Heart right ventricle (tissue), 16 donors: ENCODE data around the gene PIGP. TPM values are rescaled to one million over a fixed set of nuclear protein-coding genes. Genes with fewer than 3 reads are reported as not detected.

Experiments
- ATAC-seq, 8 donors: fragments of 200-7000 bp; cut with Tn5 transposase; one replicate each; pipeline ENCODE4 v1.9.1; 2020; ENCODE audit warnings: mild to moderate bottlenecking in 8 of 8, moderate library complexity in 8 of 8, moderate number of reproducible peaks in 1 of 8
- DNase-seq, 2 donors: peaks; one replicate each; pipeline ENCODE4 v3.0.0-alpha.2; 2020
- H3K27ac ChIP-seq, 10 donors: fragments of 200-600 bp; sonication (generic) in 2 of 10; one replicate each; pipeline versions ENCODE4 v1.5.0 to v1.8.0; 2020 to 2022; ENCODE audit warnings: mild to moderate bottlenecking in 3 of 10
- H3K27me3 ChIP-seq, 7 donors: fragments of 200-600 bp; one replicate each; pipeline ENCODE4 v1.8.0; 2021 to 2022; ENCODE audit warnings: mild to moderate bottlenecking in 2 of 7
- H3K36me3 ChIP-seq, 9 donors: fragments of 200-600 bp; sonication (generic) in 1 of 9; one replicate each; pipeline versions ENCODE4 v1.5.0 to v1.8.0; 2020 to 2022; ENCODE audit warnings: mild to moderate bottlenecking in 2 of 9
- H3K4me1 ChIP-seq, 9 donors: fragments of 200-600 bp; sonication (generic) in 1 of 9; one replicate each; pipeline versions ENCODE4 v1.5.0 to v1.8.0; 2020 to 2022; ENCODE audit warnings: mild to moderate bottlenecking in 4 of 9
- H3K4me3 ChIP-seq, 10 donors: fragments of 200-600 bp; sonication (generic) in 2 of 10; one replicate each; pipeline versions ENCODE4 v1.5.0 to v1.8.0; 2020 to 2022; ENCODE audit warnings: mild to moderate bottlenecking in 7 of 10, moderate library complexity in 2 of 10
- H3K9me3 ChIP-seq, 11 donors: fragments of 200-600 bp in 10 of 11; sonication (generic) in 2 of 11; one replicate each; pipeline versions ENCODE4 v1.5.0 to v1.8.0; 2013 to 2022; ENCODE audit warnings: mild to moderate bottlenecking in 2 of 11, control low read depth in 1 of 11, moderate library complexity in 1 of 11
- WGBS, 2 donors: extraction: QIAGEN DNeasy Blood & Tissue Kit; methylation state at CpG; one replicate each; pipeline ENCODE4 v1.1.7; 2013; ENCODE audit warnings: inconsistent platforms in 1 of 2; 5-methylcytosine and 5-hydroxymethylcytosine counted together
- intact Hi-C, 10 donors: fragments of 100-400 bp; cut with DNase I; formaldehyde crosslinking; loops; one replicate each; pipeline versions ENCODE4 v1.11.1 to v1.14.2; 2022
- polyA plus RNA-seq, 2 donors: library from polyadenylated mRNA; stranded (reverse); fragments of 200-250 nt; gene quantifications; one replicate each; pipeline ENCODE4 v1.2.3, GENCODE V29; 2013
- total RNA-seq, 10 donors: library from RNA; stranded (reverse); fragmentation: NEBNext Ultra II Directional in 3 of 10; extraction: Animal tissue kit (Norgen Biotek cat#: 25700) in 3 of 10; gene quantifications; one replicate each; pipeline versions ENCODE4 v1.2.1 to v1.2.4, GENCODE V29; 2021 to 2023
- TF ChIP-seq, protein P1 (sequence below), 9 donors: fragments of 200-600 bp; sonication (generic) in 2 of 9; IDR thresholded peaks; one replicate each; pipeline versions ENCODE4 v1.5.0 to v1.8.0; 2021 to 2022; ENCODE audit warnings: antibody characterized with exemption in 9 of 9, mild to moderate bottlenecking in 5 of 9, moderate library complexity in 1 of 9
- donor health status: Arrhythmogenic right ventricular cardiomyopathy.
- donor health status: ischemic (EF 13 %, LVEDD 7.1; RV severe dilation, severe dysfunction).
- donor health status: healthy with polysubstance abuse.
- donor health status: DM: no; HTN: yes; CAD: no.
- donor health status: DM: no; HTN: no; CAD: no.
- donor health status: ischemic (EF 25% LVEDD 6.9; RV normal size, moderate dysfunction).
- donor health status: ischemic (EF 25% LVEDD 5.7; RV mildly dilated, moderate dysfunction).
- donor health status: healthy.
- donor health status: DM: yes; HTN: yes; CAD: no.
- donor health status: Ischemic cardiomyopathy.
- donor health status: ischemic (EF 35%, LVEDD 5.7; RV mildly dilated, moderate dysfunction).
- donor health status: nonischemic (EF 11% LVEDD 7.7; RV severe dilation, severe dysfunction).
- donor health status: DM: yes; HTN: yes; CAD: no.
- donor health status: PGD.
- donor health status: ischemic (EF 29% LVEDD 5.4; RV normal size, mild dysfunction).
- donor health status: nonischemic (EF 23%, LVEDD 6.1; RV moderate dilation, normal function).

The PIGP gene
- total and polyA plus RNA-seq, 12 donors, result 24.5 to 41.8 (median 37.7) TPM

DNA sequence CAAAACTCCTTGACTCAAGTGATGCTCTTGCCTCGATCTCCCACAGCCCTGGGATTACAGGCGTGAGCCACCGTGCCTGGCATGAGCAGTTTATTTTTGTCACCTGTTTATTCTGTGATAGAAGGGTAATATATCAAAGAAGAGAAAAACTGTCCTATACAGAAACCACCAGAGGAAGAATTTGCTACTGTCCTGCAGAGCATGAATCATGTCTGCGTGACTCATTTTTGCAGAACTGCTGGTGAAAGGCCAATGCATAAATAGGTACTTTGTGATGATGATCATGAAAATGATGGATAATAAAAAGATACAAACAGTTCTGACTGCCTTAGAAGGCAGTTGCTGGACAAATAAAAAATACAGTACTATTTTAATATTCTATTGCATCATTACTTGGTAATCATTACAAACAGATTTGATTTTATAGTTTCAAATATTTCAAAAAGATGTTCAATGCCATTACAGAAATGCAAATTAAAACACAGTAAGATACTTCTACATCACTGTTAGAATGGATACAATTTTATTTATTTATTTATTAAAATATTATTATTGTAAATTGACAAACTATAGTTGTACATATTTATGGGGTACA lies 39.9 kb downstream of the PIGP start:
- Histone ChIP-seq H3K27me3 (peaks cover 0 to 12% (median 0%) of the 10 kb centered on the region in 7 donors), H3K27ac (no peak overlapping the region), H3K9me3 (no peaks in the 10 kb centered on the region), H3K36me3 (no peaks in the 10 kb centered on the region), H3K4me3 (no peak overlapping the region), H3K4me1 (no peaks in the 10 kb centered on the region)
- DNase-seq, result no peak
- TF ChIP-seq, protein P1, sequence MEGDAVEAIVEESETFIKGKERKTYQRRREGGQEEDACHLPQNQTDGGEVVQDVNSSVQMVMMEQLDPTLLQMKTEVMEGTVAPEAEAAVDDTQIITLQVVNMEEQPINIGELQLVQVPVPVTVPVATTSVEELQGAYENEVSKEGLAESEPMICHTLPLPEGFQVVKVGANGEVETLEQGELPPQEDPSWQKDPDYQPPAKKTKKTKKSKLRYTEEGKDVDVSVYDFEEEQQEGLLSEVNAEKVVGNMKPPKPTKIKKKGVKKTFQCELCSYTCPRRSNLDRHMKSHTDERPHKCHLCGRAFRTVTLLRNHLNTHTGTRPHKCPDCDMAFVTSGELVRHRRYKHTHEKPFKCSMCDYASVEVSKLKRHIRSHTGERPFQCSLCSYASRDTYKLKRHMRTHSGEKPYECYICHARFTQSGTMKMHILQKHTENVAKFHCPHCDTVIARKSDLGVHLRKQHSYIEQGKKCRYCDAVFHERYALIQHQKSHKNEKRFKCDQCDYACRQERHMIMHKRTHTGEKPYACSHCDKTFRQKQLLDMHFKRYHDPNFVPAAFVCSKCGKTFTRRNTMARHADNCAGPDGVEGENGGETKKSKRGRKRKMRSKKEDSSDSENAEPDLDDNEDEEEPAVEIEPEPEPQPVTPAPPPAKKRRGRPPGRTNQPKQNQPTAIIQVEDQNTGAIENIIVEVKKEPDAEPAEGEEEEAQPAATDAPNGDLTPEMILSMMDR (IDR thresholded peaks at IDR 0.05), result no peak
- no peak for ATAC-seq
- WGBS, 2 donors, result 80 to 85% methylated on average over 4 of the region's 4 CpGs
- intact Hi-C loops, result no loop called here

DNA sequence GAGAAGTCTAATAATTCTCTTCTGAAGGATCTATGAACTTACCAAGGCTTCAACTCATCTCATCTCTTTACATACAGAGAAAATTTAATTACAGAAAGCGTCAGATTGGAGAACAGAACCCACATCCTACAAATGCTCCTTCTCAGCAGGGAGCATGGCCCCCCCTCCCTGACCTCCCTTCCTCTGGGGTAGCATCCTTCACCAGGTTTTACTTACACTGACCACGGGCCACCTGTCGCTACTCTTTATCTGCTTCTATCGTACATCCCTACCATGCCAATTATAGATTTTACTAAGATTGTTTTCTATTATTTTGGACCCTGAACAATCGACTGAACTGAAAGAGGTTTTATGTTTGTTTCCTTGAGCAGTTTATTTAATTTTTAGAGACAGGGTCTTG lies 40.6 kb downstream of the PIGP start:
- H3K9me3 ChIP-seq, result no peaks in the 10 kb centered on the region
- no peaks in the 10 kb centered on the region for H3K4me1 ChIP-seq
- intact Hi-C loops, result no loop called here
- no peak overlapping the region for H3K27ac ChIP-seq
- no peaks in the 10 kb centered on the region for H3K36me3 ChIP-seq
- WGBS, 2 donors, result 81% methylated on average over 5 of the region's 5 CpGs
- peaks cover 0 to 12% (median 0%) of the 10 kb centered on the region in 7 donors for H3K27me3 ChIP-seq
- no peak for DNase-seq
- no peak overlapping the region for H3K4me3 ChIP-seq
- TF ChIP-seq, protein P1 (IDR thresholded peaks at IDR 0.05), result no peak
- no peak for ATAC-seq

DNA sequence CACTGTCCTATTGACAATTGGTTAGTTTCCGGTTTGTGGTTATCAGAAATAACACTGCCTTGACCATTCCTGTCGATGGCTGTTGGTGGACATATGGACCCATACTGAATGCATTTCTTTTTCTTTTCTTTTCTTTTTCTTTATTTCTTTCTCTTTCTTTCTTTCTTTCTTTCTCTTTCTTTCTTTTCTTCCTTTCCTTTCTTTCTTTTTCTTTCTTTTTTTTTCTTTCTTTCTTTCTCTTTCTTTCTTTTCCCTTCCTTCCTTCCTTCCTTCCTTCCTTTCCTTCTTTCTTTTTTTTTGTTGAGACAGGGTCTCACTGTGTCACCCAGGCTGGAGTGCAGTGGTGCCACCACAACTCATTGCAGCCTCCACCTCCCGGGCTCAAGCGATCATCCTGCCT lies 42.0 kb downstream of the PIGP start:
- 92 to 96% methylated on average over 4 of the region's 4 CpGs for whole genome bisulfite sequencing, 2 donors

DNA sequence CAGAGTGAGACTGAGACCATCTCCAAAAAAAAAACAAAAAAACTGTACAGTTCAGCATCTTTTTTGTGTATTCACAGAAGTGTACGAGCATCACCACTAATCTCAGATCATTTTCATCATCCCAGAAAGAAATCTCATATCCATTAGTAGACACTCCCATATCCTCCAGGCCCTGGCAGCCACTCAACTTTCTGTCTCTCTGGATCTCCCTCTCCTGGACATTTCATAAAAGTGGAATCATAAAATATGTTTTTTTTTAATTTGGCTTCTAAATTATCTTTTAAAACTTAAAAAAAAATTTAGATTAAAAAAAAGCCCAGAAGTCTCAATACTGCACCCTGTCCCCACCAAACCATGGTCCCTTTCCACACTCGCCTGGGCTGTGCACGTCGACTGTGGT lies 44.3 kb downstream of the PIGP start:
- no peaks in the 10 kb centered on the region for H3K4me1 ChIP-seq

More for the DNA sequence above, 42.0 kb downstream of the PIGP start:
- no peak for ATAC-seq
- Histone ChIP-seq H3K27ac (no peak overlapping the region), H3K4me3 (no peak overlapping the region), H3K36me3 (no peaks in the 10 kb centered on the region), H3K27me3 (peaks cover 0 to 22% (median 3%) of the 10 kb centered on the region in 7 donors), H3K4me1 (no peaks in the 10 kb centered on the region), H3K9me3 (no peaks in the 10 kb centered on the region)
- intact Hi-C loops, result no loop called here
- DNase-seq, result no peak
- TF ChIP-seq, protein P1 (IDR thresholded peaks at IDR 0.05), result no peak

More for the DNA sequence above, 44.3 kb downstream of the PIGP start:
- no peaks in the 10 kb centered on the region for H3K9me3 ChIP-seq
- DNase-seq (no peak), ATAC-seq (no peak)
- H3K27me3 ChIP-seq, result peaks cover 0 to 24% (median 4%) of the 10 kb centered on the region in 7 donors
- no peaks in the 10 kb centered on the region for H3K36me3 ChIP-seq
- TF ChIP-seq, protein P1 (IDR thresholded peaks at IDR 0.05), result no peak
- no peak overlapping the region for H3K4me3 ChIP-seq
- intact Hi-C loops, result no loop called here
- H3K27ac ChIP-seq, result no peak overlapping the region
- 78 to 79% methylated on average over 4 of the region's 4 CpGs for WGBS, 2 donors
